SW480 (cell line): ENCODE data around the gene SERPING1.
"Not testable (repeated sequence)": the region's sequence is repeated elsewhere in the genome, so short reads cannot be mapped to it uniquely, and the experiment has no call there.

ENCODE experiments used
- DNase-seq: peaks from one replicate; pipeline ENCODE4 v3.0.0-alpha.2; 2016; ENCODE audit warnings: low spot score

Gene SERPING1

GRCh38 chr11:57638005-57638781 is 40.7 kb downstream of the SERPING1 start:
- DNase-seq, result no peak

DNA sequence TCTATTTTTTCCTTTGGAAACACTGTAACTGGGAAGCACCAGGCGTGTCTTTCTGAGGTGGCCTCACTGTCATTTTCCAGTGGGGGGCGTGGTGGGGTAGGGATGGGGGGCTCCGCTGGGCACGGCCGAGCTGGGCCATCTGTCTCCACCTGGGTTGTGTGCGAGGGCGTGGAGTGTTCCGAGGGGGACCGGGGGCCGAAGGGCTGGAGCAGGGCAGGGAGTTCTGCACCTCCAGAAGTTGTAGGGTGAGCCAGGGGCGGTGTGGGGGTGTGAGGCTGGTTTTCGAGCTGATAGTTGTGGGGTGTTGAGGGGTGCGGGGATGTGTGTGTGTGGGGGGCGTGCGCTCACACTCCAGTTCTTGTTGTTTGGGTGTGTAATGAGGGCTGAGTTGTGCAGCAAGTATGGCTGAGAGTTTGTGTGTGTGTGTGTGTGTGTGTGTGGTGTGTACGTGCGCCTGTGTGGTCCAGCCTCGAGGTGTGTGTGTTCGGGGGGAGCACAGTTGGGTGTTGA is 41.4 kb downstream of the SERPING1 start:
- DNase-seq, result no peak

- no peak for DNase-seq
These were observed 42.0 kb downstream of the SERPING1 start for GRCh38 chr11:57639321-57640067.

DNA sequence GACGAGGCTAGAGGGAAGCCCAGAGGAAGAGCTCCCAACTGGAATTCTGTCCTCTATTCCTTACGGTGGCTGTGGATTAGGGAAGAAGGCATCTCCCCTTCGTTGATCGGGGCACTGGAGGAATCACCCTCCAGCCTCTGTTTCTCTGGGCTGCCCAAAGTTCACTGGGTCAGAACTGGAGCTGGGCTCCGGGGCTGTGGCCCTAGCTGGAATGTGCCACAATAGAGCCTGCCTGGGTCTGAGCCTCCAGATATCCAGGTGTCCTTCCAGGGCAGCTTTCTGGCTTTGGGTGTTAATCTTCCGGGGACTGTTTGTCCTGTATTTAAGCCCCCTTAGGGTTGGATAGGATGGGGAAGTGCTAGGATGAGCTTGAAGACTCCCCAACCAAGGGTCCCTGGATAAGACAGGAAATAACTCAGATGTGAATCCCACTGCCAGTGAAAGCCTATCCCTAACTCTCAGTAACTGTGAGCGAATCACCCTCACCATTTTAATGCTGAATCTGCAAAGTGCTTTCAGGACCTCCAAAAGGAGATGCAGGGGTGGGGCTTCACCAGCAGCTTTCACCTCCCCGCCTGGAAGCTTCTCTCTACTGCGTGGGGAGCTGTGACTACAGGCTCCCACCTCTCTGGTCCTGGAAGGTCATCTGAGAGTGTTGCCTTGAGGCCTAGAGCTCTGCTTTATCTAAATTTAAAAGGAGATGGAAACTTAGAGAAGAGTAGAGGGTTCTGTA is 42.7 kb downstream of the SERPING1 start:
- no peak for DNase-seq

DNA sequence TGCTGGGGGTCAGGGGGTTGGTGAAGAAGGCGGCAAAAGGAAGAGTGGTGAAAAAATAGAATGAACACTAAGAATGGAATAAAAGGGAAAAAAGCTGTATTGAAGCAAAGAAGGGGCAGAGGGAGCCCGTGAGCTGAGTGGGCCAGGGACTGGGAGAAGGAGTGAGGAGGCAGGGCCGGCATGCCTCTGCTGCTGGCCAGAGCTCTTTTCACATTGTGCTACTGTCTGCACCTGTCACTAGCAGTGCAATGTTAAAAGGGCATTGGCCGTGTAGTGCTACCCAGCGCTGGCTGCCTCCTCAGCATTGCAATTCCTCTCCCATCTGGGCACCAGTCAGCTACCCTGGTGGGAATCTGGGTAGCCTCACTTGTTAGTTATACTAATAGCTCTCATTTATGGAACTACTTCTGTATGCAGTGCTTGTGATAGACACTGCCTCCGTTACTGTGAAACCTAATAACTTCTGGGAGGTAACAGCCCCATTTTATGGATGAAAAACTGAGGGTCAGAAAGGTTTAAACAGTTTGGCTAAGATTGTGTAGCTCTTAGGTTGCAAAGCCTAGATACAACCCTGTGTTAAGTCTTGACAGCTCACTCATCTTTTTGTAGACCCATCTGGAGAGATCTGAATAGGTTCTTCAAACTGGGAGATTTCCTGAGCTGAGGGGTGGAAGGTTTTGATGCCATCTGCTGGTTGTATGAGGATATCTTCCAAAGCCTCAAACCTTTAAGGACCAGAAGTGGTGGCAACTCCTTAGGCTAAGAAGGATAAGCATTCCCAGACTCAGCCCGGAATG is 43.7 kb downstream of the SERPING1 start:
- DNase-seq, result peak; percentile 69

DNA sequence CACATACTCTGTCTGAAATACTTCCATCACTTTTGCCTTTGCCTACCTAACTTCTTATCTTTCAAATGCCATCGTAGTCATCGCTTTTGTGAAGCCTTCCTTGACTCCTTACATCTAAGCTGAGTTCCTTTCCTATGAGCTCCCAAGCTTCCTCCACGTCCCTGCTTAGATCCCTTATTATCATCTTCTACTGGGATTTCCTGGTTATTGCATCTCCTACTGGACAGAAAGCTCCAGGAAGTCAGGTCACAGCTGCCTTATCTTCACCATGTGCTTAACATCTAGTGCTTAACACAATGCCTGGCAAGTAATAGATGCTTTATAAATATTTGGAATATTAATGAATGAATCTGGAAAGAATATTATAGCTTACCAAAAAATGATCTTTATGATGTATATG is 46.3 kb downstream of the SERPING1 start:
- DNase-seq, result no peak

- peak; percentile 73 for DNase-seq
These were observed 47.5 kb downstream of the SERPING1 start for GRCh38 chr11:57644748-57645688.

DNA sequence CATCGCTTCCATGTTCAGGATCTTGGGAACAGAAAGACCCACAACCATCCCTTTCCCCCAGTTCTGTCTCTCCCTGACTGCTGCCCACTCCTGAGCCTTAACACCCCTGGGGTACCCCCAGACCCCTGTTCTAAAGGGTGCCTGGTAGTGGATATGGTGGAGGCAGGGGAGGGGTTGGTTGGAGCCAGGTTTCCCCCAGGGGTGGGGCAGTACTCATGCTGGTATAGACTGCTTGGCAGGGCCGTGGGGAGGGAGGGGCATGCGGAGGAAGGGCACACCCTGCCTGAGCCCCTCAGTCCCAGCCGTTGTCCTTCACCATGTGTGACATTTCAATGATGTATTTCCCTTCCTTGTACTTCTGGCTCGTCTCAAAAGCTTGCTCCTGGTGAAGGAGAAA is 48.2 kb downstream of the SERPING1 start:
- DNase-seq, result no peak

- DNase-seq, result no peak
These were observed 48.8 kb downstream of the SERPING1 start for GRCh38 chr11:57646194-57646798.

DNA sequence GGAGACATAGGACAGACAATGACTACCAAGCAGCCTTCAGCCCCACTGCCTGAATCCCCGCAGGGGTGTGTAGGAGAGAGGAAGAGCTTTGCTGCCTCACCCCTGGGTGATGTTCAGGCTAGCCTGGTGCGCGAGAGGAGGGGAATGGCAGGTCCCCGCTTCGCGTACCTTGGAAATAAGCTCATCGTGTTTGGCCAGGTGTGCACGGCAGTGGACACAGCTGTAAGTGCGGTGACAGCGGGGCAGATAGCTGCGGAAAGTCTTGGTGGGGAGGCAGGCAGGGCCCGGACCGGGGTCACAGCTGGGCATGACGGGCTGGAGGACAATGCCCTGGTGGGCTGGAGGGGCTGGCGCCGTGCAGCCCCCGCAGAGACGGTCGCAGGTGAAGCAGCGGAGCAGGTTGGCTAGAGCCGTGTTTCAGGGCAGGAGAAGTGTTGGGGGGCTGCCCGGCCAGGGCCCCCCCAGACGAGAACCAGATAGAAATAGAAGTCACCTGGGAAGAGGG is 49.4 kb downstream of the SERPING1 start:
- no peak for DNase-seq

DNA sequence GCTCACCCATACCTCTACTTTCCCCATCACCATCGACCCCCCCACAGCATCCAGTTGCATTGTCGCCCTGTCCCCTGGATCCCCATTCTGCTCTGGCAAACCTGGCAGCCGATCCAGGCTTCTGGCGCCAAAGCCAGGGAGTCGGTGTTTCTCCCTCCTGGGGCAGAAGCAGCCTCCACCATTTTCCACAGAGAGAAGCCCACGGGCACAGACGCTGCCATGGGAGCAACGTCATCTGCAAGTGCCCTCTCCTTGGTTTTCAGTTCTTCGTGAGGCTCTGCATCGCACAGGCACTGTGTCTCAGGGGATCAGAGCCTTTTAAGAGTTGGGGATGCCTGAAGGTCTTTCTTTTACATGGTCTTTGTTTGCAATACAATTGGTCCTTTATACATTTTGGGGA is 49.9 kb downstream of the SERPING1 start:
- no peak for DNase-seq

GRCh38 chr11:57647960-57648800 is 50.7 kb downstream of the SERPING1 start:
- DNase-seq, result no peak

DNA sequence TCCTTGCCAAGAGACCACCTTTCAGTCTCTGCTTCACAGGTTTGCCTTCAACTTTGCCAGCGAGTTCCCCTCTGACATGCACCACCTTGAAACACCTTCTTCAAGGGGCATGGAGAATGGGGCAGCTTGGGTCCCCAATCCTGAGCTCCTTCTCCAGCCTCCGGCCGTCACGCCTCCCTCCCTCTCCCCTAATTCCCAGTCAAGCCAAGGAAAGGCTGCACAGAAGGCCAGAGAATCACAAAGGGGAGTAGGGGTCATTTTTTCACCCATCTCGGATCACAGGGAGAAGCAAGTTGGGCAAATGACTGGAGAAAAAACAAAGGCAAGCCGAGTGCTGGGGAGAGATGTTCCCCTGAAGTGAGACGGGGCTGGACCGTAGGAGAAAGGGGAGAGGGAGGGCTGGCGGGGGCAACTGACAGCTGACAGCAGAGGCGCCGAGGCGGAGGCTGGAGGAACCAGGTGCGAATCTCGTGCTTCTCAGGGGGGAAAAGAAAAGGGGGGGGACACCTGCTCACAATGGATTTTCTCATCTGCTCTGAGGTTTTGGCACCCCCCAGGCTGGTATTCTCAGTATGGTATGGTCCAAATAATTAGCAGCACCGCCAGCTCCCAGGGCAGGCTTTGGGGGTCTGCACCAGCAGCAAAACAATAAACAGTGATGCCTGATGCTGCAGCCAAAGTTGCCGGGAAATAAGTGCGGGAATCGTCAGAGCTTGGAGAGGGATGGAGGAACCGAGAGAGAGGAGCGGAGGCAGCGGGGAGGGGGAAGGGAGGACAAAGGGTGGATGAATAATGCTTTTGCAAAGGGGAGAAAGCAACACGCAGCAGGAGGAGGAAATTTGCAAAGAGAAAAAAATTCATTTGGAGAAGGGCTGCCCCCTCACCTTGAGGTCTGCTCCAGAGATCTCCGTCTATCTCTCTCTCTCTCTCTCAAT is 51.6 kb downstream of the SERPING1 start:
- no peak for DNase-seq

- peak; percentile 58 for DNase-seq
These were observed 52.6 kb downstream of the SERPING1 start, which contains the start of gene YPEL4 for GRCh38 chr11:57649826-57650738. Gene YPEL4, minus strand, starts transcription at chr11:57649912. Its CDS starts 2,805 bp downstream, at chr11:57647107.

GRCh38 chr11:57650739-57651090 is 53.2 kb downstream of the SERPING1 start:
- DNase-seq, result no peak

DNA sequence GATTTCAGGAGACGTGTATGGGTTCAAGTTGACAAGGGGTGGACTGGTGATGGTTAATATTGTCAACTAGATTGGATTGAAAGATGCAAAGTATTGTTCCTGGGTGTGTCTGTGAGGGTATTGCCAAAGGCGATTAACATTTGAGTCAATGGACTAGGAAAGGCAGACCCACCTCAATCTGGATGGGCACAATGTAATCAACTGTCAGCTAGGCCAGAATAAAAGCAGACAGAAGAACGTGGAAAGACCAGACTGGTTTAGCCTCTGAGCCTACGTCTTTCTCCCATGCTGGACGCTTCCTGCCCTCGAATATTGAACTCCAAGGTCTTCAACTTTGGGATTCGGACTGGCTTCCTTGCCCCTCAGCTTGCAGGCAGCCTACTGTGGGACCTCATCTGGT is 53.9 kb downstream of the SERPING1 start:
- no peak for DNase-seq

DNA sequence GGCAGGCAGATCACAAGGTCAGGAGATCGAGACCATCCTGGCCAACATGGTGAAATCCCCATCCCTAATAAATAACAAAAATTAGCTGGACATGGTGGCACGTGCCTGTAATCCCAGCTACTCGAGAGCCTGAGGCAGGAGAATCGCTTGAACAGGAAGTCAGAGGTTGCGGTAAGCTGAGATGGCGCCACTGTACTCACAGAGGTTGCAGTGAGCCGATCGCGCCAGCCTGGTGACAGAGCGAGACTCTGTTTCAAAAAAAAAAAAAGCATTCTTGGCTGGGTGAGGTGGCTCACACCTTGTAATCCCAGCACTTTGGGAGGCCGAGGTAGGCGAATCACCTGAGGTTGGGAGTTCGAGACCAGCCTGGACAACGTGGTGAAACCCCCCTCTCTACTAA is 54.7 kb downstream of the SERPING1 start:
- not testable (repeated sequence) for DNase-seq
